Neural cell (in vitro differentiated cells): ENCODE data around the gene SDF2. TPM values are rescaled to one million over a fixed set of nuclear protein-coding genes. Genes with fewer than 3 reads are reported as not detected.

ENCODE experiments used
- H2AFZ ChIP-seq: fragments of 200-600, 300-800 bp; sonication (generic), shearing (Covaris generic); 2 replicates; pipeline ENCODE4 v1.6.0; 2014; ENCODE audit warnings: low read depth, mild to moderate bottlenecking, antibody characterized with exemption, low read length, moderate library complexity
- H3F3A ChIP-seq: fragments of 200-600 bp; shearing (Covaris generic); 2 replicates; pipeline ENCODE4 v1.6.1; 2016; ENCODE audit warnings: mild to moderate bottlenecking, moderate library complexity, mixed read lengths, antibody characterized with exemption, low read length; ENCODE audit not compliant: insufficient read depth, poor library complexity, severe bottlenecking
- H3K27ac ChIP-seq: fragments of 200-600, 300-800 bp; sonication (generic), shearing (Covaris generic); 2 replicates; pipeline ENCODE4 v1.5.1; 2014; ENCODE audit warnings: mild to moderate bottlenecking, low read length, moderate library complexity
- H3K27me3 ChIP-seq: fragments of 300-800, 200-600 bp; sonication (generic), shearing (Covaris generic); 2 replicates; pipeline ENCODE4 v1.6.0; 2014; ENCODE audit warnings: mild to moderate bottlenecking, low read depth, low read length, moderate library complexity; ENCODE audit not compliant: insufficient read depth
- H3K36me3 ChIP-seq: fragments of 300-800, 200-600 bp; sonication (generic), shearing (Covaris generic); 2 replicates; pipeline ENCODE4 v1.5.1; 2014; ENCODE audit warnings: mild to moderate bottlenecking, antibody characterized with exemption, low read length, moderate library complexity; ENCODE audit not compliant: insufficient read depth
- H3K4me2 ChIP-seq: fragments of 300-800, 200-600 bp; sonication (generic), shearing (Covaris generic); 2 replicates; pipeline ENCODE4 v1.6.0; 2014; ENCODE audit warnings: mild to moderate bottlenecking, low read length
- H3K4me3 ChIP-seq: fragments of 300-800, 200-600 bp; sonication (generic), shearing (Covaris generic); 2 replicates; pipeline ENCODE4 v1.5.1; 2014; ENCODE audit warnings: mild to moderate bottlenecking, low read length, moderate library complexity
- H3K79me2 ChIP-seq: fragments of 200-600 bp; shearing (Covaris generic); replicated peaks from 2 replicates; pipeline ENCODE4 v1.6.0; 2014; ENCODE audit warnings: mild to moderate bottlenecking, low read length, moderate library complexity; ENCODE audit not compliant: insufficient read depth
- H3K9ac ChIP-seq: fragments of 300-800, 200-600 bp; sonication (generic), shearing (Covaris generic); 2 replicates; pipeline ENCODE4 v1.6.1; 2016; ENCODE audit warnings: mild to moderate bottlenecking, low read length, mixed read lengths
- H3K9me2 ChIP-seq: fragments of 200-600 bp; shearing (Covaris generic); 2 replicates; pipeline ENCODE4 v1.6.1; 2016; ENCODE audit warnings: mild to moderate bottlenecking, low read length, mixed read lengths; ENCODE audit not compliant: insufficient read depth
- H3K9me3 ChIP-seq: fragments of 200-600, 300-800 bp; sonication (generic), shearing (Covaris generic); 2 replicates; pipeline ENCODE4 v1.6.1; 2016; ENCODE audit warnings: mild to moderate bottlenecking, mixed run types, low read length, moderate library complexity, mixed read lengths
- H4K20me1 ChIP-seq: fragments of 200-600 bp; shearing (Covaris generic); 2 replicates; pipeline ENCODE4 v1.6.1; 2016; ENCODE audit warnings: mild to moderate bottlenecking, mixed run types; ENCODE audit not compliant: insufficient read depth
- EP300 ChIP-seq: fragments of 450-650 bp; conservative IDR thresholded peaks from 2 replicates; pipeline ENCODE4 v1.6.1; 2014; ENCODE audit warnings: antibody characterized with exemption, mild to moderate bottlenecking, moderate library complexity; ENCODE audit not compliant: poor library complexity, severe bottlenecking
- EZH2 ChIP-seq: fragments of 200-600, 300-800 bp; shearing (Covaris generic), sonication (generic); IDR thresholded peaks from 2 replicates; pipeline ENCODE4 v1.6.1; 2014; ENCODE audit warnings: antibody characterized with exemption, low read length, borderline replicate concordance, mild to moderate bottlenecking; ENCODE audit not compliant: insufficient read depth, poor library complexity, severe bottlenecking
- MXI1 ChIP-seq: fragments of 450-650 bp; conservative IDR thresholded peaks from 2 replicates; pipeline ENCODE4 v1.6.1; 2014; ENCODE audit warnings: antibody characterized with exemption, mild to moderate bottlenecking; ENCODE audit not compliant: poor library complexity, severe bottlenecking
- POLR2AphosphoS5 ChIP-seq: IDR thresholded peaks from 2 replicates; pipeline ENCODE4 v1.6.1; 2012
- RAD21 ChIP-seq: fragments of 450-650 bp; conservative IDR thresholded peaks from 2 replicates; pipeline ENCODE4 v1.6.1; 2014; ENCODE audit warnings: antibody characterized with exemption, mild to moderate bottlenecking, moderate library complexity
- SMC3 ChIP-seq: fragments of 450-650 bp; conservative IDR thresholded peaks from 2 replicates; pipeline ENCODE4 v1.6.1; 2014; ENCODE audit warnings: antibody characterized with exemption, mild to moderate bottlenecking, moderate library complexity; ENCODE audit not compliant: poor library complexity
- TAF1 ChIP-seq: IDR thresholded peaks from 2 replicates; pipeline ENCODE4 v1.6.1; 2012; ENCODE audit warnings: low read depth
- polyA plus RNA-seq: library from polyadenylated mRNA; depleted of rRNA; stranded (reverse); fragments of >200 nt; gene quantifications from 2 replicates; pipeline ENCODE4 v1.2.3, GENCODE V29; 2014
- TF ChIP-seq, protein P1 (sequence below): IDR thresholded peaks from 2 replicates; pipeline ENCODE4 v1.6.1; 2012; ENCODE audit warnings: borderline replicate concordance
- TF ChIP-seq, protein P2 (sequence below): fragments of 450-650 bp; IDR thresholded peaks from 2 replicates; pipeline ENCODE4 v1.5.1; 2014; ENCODE audit warnings: antibody characterized with exemption, mild to moderate bottlenecking, moderate library complexity; ENCODE audit not compliant: poor library complexity, severe bottlenecking

The SDF2 gene
- polyA plus RNA-seq, 1 donor from 2014 or later = 129 TPM

DNA sequence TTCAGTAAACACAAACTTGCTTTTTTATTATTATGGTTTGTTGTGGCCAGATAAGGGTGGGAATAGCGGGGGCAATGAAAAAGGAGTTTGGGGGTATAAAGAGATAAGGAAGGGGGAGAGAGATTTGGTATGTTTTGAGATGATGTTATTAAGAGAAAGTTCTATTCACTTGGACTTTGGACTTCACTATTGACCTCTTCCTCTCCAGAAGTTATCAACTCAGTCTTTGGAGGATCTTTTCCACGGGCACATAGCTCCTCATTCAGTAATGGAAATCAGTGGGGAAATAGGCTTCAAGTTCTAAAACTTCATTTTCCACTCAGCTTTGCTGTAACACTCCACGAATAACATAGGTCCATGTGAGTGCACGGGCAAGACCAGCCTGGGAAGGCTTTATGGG, 26.8 kb upstream of the SDF2 start:
- TF ChIP-seq MXI1 (no peak), EZH2 (no peak), TAF1 (no peak), RAD21 (no peak)
- TF ChIP-seq, protein P1, sequence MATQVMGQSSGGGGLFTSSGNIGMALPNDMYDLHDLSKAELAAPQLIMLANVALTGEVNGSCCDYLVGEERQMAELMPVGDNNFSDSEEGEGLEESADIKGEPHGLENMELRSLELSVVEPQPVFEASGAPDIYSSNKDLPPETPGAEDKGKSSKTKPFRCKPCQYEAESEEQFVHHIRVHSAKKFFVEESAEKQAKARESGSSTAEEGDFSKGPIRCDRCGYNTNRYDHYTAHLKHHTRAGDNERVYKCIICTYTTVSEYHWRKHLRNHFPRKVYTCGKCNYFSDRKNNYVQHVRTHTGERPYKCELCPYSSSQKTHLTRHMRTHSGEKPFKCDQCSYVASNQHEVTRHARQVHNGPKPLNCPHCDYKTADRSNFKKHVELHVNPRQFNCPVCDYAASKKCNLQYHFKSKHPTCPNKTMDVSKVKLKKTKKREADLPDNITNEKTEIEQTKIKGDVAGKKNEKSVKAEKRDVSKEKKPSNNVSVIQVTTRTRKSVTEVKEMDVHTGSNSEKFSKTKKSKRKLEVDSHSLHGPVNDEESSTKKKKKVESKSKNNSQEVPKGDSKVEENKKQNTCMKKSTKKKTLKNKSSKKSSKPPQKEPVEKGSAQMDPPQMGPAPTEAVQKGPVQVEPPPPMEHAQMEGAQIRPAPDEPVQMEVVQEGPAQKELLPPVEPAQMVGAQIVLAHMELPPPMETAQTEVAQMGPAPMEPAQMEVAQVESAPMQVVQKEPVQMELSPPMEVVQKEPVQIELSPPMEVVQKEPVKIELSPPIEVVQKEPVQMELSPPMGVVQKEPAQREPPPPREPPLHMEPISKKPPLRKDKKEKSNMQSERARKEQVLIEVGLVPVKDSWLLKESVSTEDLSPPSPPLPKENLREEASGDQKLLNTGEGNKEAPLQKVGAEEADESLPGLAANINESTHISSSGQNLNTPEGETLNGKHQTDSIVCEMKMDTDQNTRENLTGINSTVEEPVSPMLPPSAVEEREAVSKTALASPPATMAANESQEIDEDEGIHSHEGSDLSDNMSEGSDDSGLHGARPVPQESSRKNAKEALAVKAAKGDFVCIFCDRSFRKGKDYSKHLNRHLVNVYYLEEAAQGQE = no peak
- H3K27ac ChIP-seq = no peak overlapping the region
- H3K4me2 ChIP-seq = no peak overlapping the region
- H3K36me3 ChIP-seq = peaks cover 23% of the 10 kb centered on the region
- no peak overlapping the region for H2AFZ ChIP-seq
- no peaks in the 10 kb centered on the region for H4K20me1 ChIP-seq
- no peaks in the 10 kb centered on the region for H3K27me3 ChIP-seq
- no peaks in the 10 kb centered on the region for H3F3A ChIP-seq
- H3K9ac ChIP-seq = no peak overlapping the region
- H3K9me2 ChIP-seq = no peaks in the 10 kb centered on the region
- no peaks in the 10 kb centered on the region for H3K9me3 ChIP-seq
- no peaks in the 10 kb centered on the region for H3K79me2 ChIP-seq
- no peak overlapping the region for H3K4me3 ChIP-seq

DNA sequence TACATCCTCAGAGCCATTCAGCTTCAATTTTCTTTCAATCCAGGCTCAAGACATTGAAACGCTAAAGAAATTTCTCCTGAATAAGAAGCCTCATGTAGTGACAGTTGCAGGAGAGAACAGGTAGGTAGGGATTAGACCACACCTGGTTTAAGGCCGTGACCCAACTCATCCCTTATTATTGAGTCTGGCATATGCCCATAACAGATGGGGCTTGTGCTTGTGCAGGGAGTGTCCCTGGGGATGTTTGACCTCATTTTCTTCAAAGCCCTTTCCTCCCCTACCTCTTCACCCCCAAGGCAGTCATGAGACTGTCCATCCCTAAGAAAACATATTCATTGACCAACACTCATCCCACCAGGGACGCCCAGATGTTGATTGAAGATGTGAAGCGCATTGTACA, 24.6 kb upstream of the SDF2 start:
- Histone ChIP-seq H4K20me1 (no peaks in the 10 kb centered on the region), H3F3A (no peaks in the 10 kb centered on the region), H3K79me2 (no peaks in the 10 kb centered on the region), H3K4me3 (no peak overlapping the region), H3K27me3 (no peaks in the 10 kb centered on the region), H2AFZ (no peak overlapping the region), H3K4me2 (no peak overlapping the region), H3K36me3 (peaks cover 28% of the 10 kb centered on the region), H3K9me3 (no peaks in the 10 kb centered on the region), H3K27ac (no peak overlapping the region), H3K9ac (no peak overlapping the region), H3K9me2 (no peaks in the 10 kb centered on the region)
- TF ChIP-seq EP300 (no peak), RAD21 (no peak), TAF1 (no peak), SMC3 (no peak), MXI1 (no peak), POLR2AphosphoS5 (no peak), EZH2 (no peak)
- TF ChIP-seq, protein P2, sequence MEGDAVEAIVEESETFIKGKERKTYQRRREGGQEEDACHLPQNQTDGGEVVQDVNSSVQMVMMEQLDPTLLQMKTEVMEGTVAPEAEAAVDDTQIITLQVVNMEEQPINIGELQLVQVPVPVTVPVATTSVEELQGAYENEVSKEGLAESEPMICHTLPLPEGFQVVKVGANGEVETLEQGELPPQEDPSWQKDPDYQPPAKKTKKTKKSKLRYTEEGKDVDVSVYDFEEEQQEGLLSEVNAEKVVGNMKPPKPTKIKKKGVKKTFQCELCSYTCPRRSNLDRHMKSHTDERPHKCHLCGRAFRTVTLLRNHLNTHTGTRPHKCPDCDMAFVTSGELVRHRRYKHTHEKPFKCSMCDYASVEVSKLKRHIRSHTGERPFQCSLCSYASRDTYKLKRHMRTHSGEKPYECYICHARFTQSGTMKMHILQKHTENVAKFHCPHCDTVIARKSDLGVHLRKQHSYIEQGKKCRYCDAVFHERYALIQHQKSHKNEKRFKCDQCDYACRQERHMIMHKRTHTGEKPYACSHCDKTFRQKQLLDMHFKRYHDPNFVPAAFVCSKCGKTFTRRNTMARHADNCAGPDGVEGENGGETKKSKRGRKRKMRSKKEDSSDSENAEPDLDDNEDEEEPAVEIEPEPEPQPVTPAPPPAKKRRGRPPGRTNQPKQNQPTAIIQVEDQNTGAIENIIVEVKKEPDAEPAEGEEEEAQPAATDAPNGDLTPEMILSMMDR = no peak
- TF ChIP-seq, protein P1 = no peak
